Transverse colon (tissue), 4 donors: Measurements from ENCODE around the gene FLCN. TPM values are rescaled to one million over a fixed set of nuclear protein-coding genes. Genes with fewer than 3 reads are reported as not detected.

Experiments used
- DNase-seq: peaks from one replicate; pipeline ENCODE4 v3.0.0-alpha.2; 2019
- H3K27ac ChIP-seq, 4 donors: fragments of 200-600 bp; sonication (generic); 2 replicates each; pipeline ENCODE4 v1.5.1; 2016 to 2018; ENCODE audit warnings: inconsistent platforms in 4 of 4
- H3K27me3 ChIP-seq: fragments of 200-600 bp; sonication (generic); 2 replicates; pipeline ENCODE4 v1.5.1; 2017; ENCODE audit warnings: inconsistent platforms
- H3K36me3 ChIP-seq, 4 donors: fragments of 200-600 bp; sonication (generic); 2 replicates each; pipeline ENCODE4 v1.5.1; 2017 to 2019; ENCODE audit warnings: inconsistent platforms in 4 of 4
- H3K4me1 ChIP-seq, 4 donors: fragments of 200-600 bp; sonication (generic); 2 replicates each; pipeline ENCODE4 v1.5.1; 2017 to 2020; ENCODE audit warnings: inconsistent platforms in 4 of 4
- H3K4me3 ChIP-seq, 4 donors: fragments of 200-600 bp; sonication (generic); 1 replicate in 1 of 4; 2 replicates in 3 of 4; pipeline versions ENCODE4 v1.5.1 to v1.6.1; 2017 to 2019; ENCODE audit warnings: inconsistent platforms in 4 of 4
- H3K9me3 ChIP-seq, 2 donors: fragments of 200-600 bp; sonication (generic); 2 replicates each; pipeline ENCODE4 v1.5.1; 2017 to 2019; ENCODE audit warnings: inconsistent platforms in 2 of 2
- EP300 ChIP-seq: sonication (generic); formaldehyde crosslinking; IDR thresholded peaks from one replicate; pipeline ENCODE4 v1.6.1; 2017; ENCODE audit warnings: antibody characterized with exemption, low read depth
- POLR2A ChIP-seq: fragments of 450-650 bp; IDR thresholded peaks from one replicate; pipeline ENCODE4 v1.6.1; 2016; ENCODE audit warnings: antibody characterized with exemption, mild to moderate bottlenecking, moderate library complexity
- POLR2AphosphoS5 ChIP-seq, 3 donors: sonication (generic); formaldehyde crosslinking; IDR thresholded peaks; one replicate each; pipeline ENCODE4 v1.6.1; 2016; ENCODE audit warnings: antibody characterized with exemption in 3 of 3
- WGBS, 2 donors: methylation state at CpG; one replicate each; pipeline ENCODE4 v1.1.5; 2018; ENCODE audit warnings: low coverage in 1 of 2; 5-methylcytosine and 5-hydroxymethylcytosine counted together
- in situ Hi-C, 4 donors: fragments of 200-750 bp; cut with MboI; loops; one replicate each; pipeline versions ENCODE4 v1.15.0 to v1.15.1; 2017; ENCODE audit warnings: low sequenced_read_pairs in 3 of 4, low pct_ligation_motif_present in 1 of 4, low pct_unique_long_range_greater_than_20kb in 1 of 4
- intact Hi-C: fragments of 100-400 bp; cut with DNase I; formaldehyde crosslinking; loops from one replicate; pipeline ENCODE4 v1.15.1; 2023; ENCODE audit warnings: low total_unique reads
- total RNA-seq, 4 donors: library from RNA; depleted of rRNA; stranded (reverse); fragments of >200 nt; gene quantifications; one replicate each; pipeline ENCODE4 v1.1.0, GENCODE V29; 2016
- TF ChIP-seq, protein P1 (sequence below), 5 experiments: fragments of 200-600 bp in 3 of 5; fragments of 450-650 bp in 2 of 5; sonication (generic) in 3 of 5; IDR thresholded peaks; 1 replicate in 2 of 5; 2 replicates in 3 of 5; pipeline ENCODE4 v1.5.1; 2016 to 2017; ENCODE audit warnings: antibody characterized with exemption in 5 of 5, inconsistent platforms in 3 of 5, mild to moderate bottlenecking in 2 of 5, moderate library complexity in 1 of 5

The FLCN gene
- total RNA-seq, 4 donors from 2014 or later: 43.0 to 560 (median 81.1) TPM

DNA sequence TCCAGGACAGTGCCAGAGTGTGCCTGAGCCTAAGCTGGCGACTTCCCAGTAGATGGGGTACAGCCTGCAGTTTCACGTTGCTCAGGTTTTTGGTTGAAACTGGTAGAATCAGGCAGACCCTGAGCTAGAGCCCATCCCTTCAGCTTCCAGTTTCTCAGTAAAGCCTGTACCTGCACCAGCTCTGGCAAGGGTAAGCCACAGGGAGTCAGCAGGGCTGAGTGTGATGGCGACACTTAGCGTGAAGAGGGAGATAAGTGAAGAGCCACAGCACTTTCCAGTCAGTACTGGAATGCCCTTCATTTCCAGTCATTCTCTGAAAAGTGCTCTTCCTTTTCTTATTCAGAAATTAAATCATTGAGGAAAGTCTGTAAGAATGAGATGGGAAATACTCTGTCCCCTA lies 53.2 kb downstream of the FLCN start:
- H3K4me3 ChIP-seq: no peak overlapping the region
- DNase-seq: no peak
- H3K27me3 ChIP-seq: no peaks in the 10 kb centered on the region
- TF ChIP-seq, protein P1, sequence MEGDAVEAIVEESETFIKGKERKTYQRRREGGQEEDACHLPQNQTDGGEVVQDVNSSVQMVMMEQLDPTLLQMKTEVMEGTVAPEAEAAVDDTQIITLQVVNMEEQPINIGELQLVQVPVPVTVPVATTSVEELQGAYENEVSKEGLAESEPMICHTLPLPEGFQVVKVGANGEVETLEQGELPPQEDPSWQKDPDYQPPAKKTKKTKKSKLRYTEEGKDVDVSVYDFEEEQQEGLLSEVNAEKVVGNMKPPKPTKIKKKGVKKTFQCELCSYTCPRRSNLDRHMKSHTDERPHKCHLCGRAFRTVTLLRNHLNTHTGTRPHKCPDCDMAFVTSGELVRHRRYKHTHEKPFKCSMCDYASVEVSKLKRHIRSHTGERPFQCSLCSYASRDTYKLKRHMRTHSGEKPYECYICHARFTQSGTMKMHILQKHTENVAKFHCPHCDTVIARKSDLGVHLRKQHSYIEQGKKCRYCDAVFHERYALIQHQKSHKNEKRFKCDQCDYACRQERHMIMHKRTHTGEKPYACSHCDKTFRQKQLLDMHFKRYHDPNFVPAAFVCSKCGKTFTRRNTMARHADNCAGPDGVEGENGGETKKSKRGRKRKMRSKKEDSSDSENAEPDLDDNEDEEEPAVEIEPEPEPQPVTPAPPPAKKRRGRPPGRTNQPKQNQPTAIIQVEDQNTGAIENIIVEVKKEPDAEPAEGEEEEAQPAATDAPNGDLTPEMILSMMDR (IDR thresholded peaks at IDR 0.05): no peak
- no peak for TF ChIP-seq POLR2AphosphoS5 (IDR thresholded peaks at IDR 0.05)
- TF ChIP-seq POLR2A: no peak
- no peak for TF ChIP-seq EP300
- 92% methylated on average over 4 of the region's 4 CpGs; no CpG with 5 or more reads in 1 of the 2 donors for WGBS, 2 donors
- peaks cover 0 to 29% (median 10%) of the 10 kb centered on the region in 4 donors for H3K36me3 ChIP-seq
- H3K4me1 ChIP-seq: peaks cover 0 to 13% (median 6%) of the 10 kb centered on the region in 4 donors
- in situ Hi-C loops (no loop called here), intact Hi-C loops (no loop called here)
- H3K9me3 ChIP-seq: no peaks in the 10 kb centered on the region
- no peak overlapping the region for H3K27ac ChIP-seq

DNA sequence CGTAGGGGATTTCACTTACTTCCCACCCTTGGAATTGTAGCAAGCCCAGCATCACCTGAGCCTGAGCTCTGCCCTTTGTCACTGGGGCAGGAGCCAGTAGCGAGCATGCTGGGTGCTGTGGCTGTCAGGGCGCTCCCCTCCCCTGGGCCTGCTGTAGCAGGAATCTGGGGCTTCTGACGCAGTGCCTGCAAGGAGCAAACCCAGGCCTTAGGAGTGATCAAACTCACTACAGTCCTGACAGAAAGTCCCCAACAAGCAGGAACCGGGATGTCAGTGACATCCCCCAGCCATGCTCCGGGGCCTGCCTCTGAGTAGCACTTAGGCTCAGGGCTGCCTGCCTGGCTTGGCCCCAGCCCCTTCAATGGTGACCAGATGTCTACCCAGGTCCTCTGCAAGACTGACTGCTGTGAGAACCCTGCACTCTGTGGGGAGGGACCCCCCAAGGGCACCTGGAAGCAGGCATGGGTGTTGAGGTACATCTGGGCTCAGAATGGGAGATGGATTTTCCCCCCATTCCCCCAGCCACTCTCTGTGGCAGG lies 54.3 kb downstream of the FLCN start:
- Histone ChIP-seq H3K36me3 (peaks cover 0 to 40% (median 15%) of the 10 kb centered on the region in 4 donors), H3K4me1 (peaks cover 0 to 13% (median 6%) of the 10 kb centered on the region in 4 donors), H3K4me3 (no peak overlapping the region), H3K9me3 (no peaks in the 10 kb centered on the region), H3K27ac (no peak overlapping the region), H3K27me3 (no peaks in the 10 kb centered on the region)
- in situ Hi-C loops (no loop called here), intact Hi-C loops (no loop called here)
- WGBS, 2 donors: 89% methylated on average over 6 of the region's 6 CpGs; no CpG with 5 or more reads in 1 of the 2 donors
- TF ChIP-seq EP300: no peak
- TF ChIP-seq POLR2AphosphoS5 (IDR thresholded peaks at IDR 0.05): no peak
- TF ChIP-seq POLR2A: no peak
- TF ChIP-seq, protein P1 (IDR thresholded peaks at IDR 0.05): no peak
- DNase-seq: no peak

DNA sequence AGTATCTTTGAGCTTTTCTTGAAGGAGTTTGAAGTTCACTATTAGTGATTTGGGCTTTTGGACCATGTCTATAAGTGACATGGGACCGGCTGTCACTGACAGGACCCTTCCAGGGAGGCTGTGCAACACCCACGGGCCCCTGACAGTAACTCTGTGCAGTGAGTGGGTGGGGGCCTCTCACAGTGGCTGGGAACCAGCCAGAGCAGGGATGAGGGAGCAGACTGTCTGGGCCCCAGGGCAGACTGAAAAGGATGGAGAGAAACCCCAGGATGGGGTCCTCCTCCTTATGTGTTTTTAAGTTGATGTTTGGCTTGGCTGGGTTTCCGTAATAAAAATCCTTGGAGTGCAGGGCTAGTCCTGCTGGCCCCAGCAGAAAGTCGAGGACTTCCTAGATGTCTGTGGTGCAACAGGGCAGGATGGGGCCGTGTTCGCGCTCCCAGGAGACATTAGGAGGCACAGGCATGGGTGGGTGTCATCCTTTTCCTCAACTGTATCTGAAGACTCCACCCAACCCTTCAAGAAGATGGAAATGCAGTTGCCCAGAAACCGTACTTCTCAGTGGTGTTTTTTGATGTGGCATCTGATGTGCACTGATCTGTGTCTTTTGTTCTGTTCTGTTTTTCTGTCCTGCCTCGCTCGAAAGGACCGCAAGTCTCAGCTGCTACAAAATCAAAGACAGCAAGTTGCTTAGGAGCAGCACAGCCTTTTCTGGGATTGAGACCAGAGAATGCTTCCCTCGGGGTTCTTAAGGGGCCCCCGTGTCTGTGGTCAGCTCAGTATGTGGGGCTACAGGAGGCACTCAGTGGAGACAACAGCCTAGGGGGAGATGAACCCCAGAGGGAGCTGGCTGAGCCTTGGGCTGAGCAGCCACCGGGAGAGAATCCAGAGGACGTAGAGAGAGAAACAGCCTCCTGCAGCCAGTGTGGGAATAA lies 55.0 kb downstream of the FLCN start:
- in situ Hi-C loops: no loop called here
- TF ChIP-seq EP300 (no peak), POLR2A (no peak), POLR2AphosphoS5 (IDR thresholded peaks at IDR 0.05) (no peak)
- TF ChIP-seq, protein P1 (IDR thresholded peaks at IDR 0.05): no peak
- Histone ChIP-seq H3K4me1 (peaks cover 0 to 13% (median 6%) of the 10 kb centered on the region in 4 donors), H3K4me3 (no peak overlapping the region), H3K9me3 (no peaks in the 10 kb centered on the region), H3K27me3 (no peaks in the 10 kb centered on the region), H3K27ac (peak overlapping the region in 1 of 4 donors; percentile 3), H3K36me3 (peaks cover 0 to 45% (median 19%) of the 10 kb centered on the region in 4 donors)
- intact Hi-C loops: no loop called here
- 60 to 74% methylated on average over 1 to 15 of the region's 15 CpGs for WGBS, 2 donors
- DNase-seq: no peak

GRCh38 chr17:17180741-17181525 lies 56.0 kb downstream of the FLCN start:
- 79 to 93% methylated on average over 11 to 13 of the region's 13 CpGs for WGBS, 2 donors
- H3K27ac ChIP-seq: peak overlapping the region in 1 of 4 donors; percentile 55

More at GRCh38 chr17:17180741-17181525, 56.0 kb downstream of the FLCN start:
- H3K27me3 ChIP-seq: no peaks in the 10 kb centered on the region
- in situ Hi-C loops (no loop called here), intact Hi-C loops (no loop called here)
- H3K4me1 ChIP-seq: peaks cover 0 to 9% (median 4%) of the 10 kb centered on the region in 4 donors
- no peak overlapping the region for H3K4me3 ChIP-seq
- no peak for DNase-seq
- H3K36me3 ChIP-seq: peaks cover 0 to 54% (median 23%) of the 10 kb centered on the region in 4 donors
- no peaks in the 10 kb centered on the region for H3K9me3 ChIP-seq
- TF ChIP-seq EP300 (no peak), POLR2A (no peak), POLR2AphosphoS5 (IDR thresholded peaks at IDR 0.05) (no peak)
- TF ChIP-seq, protein P1 (IDR thresholded peaks at IDR 0.05): no peak
